Keratinocyte (primary cell): ENCODE data around the gene PPM1D.

Experiments
- EZH2 ChIP-seq: IDR thresholded peaks from one replicate; pipeline ENCODE4 v1.6.1; 2012; ENCODE audit warnings: inconsistent platforms, mild to moderate bottlenecking, low read length, moderate library complexity
- TF ChIP-seq, protein P1 (sequence below), 3 experiments: IDR thresholded peaks in 1 of 3; conservative IDR thresholded peaks in 1 of 3; optimal IDR thresholded peaks in 1 of 3; 2 replicates in 2 of 3; 3 replicates in 1 of 3; pipeline versions ENCODE3 to v1.5.1; 2011; ENCODE audit warnings: low read length in 3 of 3, mild to moderate bottlenecking in 3 of 3, moderate library complexity in 2 of 3, control low read depth in 1 of 3, inconsistent platforms in 1 of 3; ENCODE audit not compliant: insufficient read depth in 2 of 3; ENCODE audit errors: extremely low read depth in 1 of 3

DNA sequence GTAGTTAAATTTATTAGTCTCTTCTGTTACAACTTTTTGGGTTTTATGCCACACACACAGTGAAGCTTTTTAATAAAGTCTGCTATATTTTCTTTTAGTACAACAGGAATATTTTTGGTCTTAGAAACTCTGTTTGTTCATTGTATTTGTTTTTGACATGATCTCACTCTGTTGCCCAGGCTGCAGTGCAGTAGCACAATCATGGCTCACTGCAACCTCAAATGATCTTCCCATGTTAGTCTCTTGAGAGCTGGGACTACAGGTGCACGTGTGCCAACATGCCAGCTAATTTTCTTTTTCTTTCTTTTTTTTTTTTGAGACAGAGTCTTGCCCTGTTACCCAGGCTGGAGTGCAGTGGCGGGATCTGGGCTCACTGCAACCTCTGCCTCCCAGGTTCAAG, 27.1 kb downstream of the PPM1D start:
- TF ChIP-seq EZH2, result no peak
- TF ChIP-seq, protein P1, sequence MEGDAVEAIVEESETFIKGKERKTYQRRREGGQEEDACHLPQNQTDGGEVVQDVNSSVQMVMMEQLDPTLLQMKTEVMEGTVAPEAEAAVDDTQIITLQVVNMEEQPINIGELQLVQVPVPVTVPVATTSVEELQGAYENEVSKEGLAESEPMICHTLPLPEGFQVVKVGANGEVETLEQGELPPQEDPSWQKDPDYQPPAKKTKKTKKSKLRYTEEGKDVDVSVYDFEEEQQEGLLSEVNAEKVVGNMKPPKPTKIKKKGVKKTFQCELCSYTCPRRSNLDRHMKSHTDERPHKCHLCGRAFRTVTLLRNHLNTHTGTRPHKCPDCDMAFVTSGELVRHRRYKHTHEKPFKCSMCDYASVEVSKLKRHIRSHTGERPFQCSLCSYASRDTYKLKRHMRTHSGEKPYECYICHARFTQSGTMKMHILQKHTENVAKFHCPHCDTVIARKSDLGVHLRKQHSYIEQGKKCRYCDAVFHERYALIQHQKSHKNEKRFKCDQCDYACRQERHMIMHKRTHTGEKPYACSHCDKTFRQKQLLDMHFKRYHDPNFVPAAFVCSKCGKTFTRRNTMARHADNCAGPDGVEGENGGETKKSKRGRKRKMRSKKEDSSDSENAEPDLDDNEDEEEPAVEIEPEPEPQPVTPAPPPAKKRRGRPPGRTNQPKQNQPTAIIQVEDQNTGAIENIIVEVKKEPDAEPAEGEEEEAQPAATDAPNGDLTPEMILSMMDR (optimal IDR thresholded peaks at IDR 0.05 in 1 of 3, IDR thresholded peaks at IDR 0.05 in 1 of 3, conservative IDR thresholded peaks at IDR 0.05 in 1 of 3; ENCODE audit: extremely low read depth in 1 of 3, insufficient read depth in 2 of 3, low read length in 3 of 3), result no peak
